B cell (primary cell): ENCODE measurements around the gene MAF.

Source experiments
- CTCF ChIP-seq: fragments of 200-600 bp; IDR thresholded peaks from one replicate; pipeline ENCODE4 v1.8.0; 2022; ENCODE audit warnings: antibody characterized with exemption, mild to moderate bottlenecking
- EZH2 ChIP-seq: IDR thresholded peaks from 2 replicates; pipeline ENCODE4 v1.6.1; 2012; ENCODE audit warnings: borderline replicate concordance, low read depth, mild to moderate bottlenecking, moderate library complexity, low read length; ENCODE audit not compliant: insufficient read depth, poor library complexity, severe bottlenecking

GRCh38 chr16:79599837-79600637 is 500 bp downstream of the MAF start:
- no peak for TF ChIP-seq CTCF
- TF ChIP-seq EZH2: no peak
